HT-29 (cell line): ENCODE measurements around the gene SLC30A9. TPM values are rescaled to one million over a fixed set of nuclear protein-coding genes. Genes with fewer than 3 reads are reported as not detected.

Experiments used
- DNase-seq: peaks from one replicate; pipeline ENCODE4 v3.0.0-alpha.2; 2015; ENCODE audit warnings: low spot score
- total RNA-seq: library from RNA; depleted of rRNA; stranded (reverse); fragments of >200 nt; shearing (Covaris generic); gene quantifications from 2 replicates; pipeline ENCODE4 v1.2.3, GENCODE V29; 2014

SLC30A9 gene
- total RNA-seq, 1 experiment from 2014 or later: 59.1 TPM

- DNase-seq: no peak
These were observed 9.0 kb downstream of the SLC30A9 start for GRCh38 chr4:41999321-41999720.

- no peak for DNase-seq
These were observed 17.9 kb downstream of the SLC30A9 start for GRCh38 chr4:42008011-42008786.

- no peak for DNase-seq
These were observed 25.1 kb downstream of the SLC30A9 start for GRCh38 chr4:42015438-42015837.

GRCh38 chr4:42018451-42018850 is 28.1 kb downstream of the SLC30A9 start:
- no peak for DNase-seq

GRCh38 chr4:42048394-42048793 is 58.1 kb downstream of the SLC30A9 start:
- peak; percentile 45 for DNase-seq

- no peak for DNase-seq
These were observed 60.4 kb downstream of the SLC30A9 start for GRCh38 chr4:42050516-42051249.

GRCh38 chr4:42066402-42066801 is 76.1 kb downstream of the SLC30A9 start:
- no peak for DNase-seq

- DNase-seq: no peak
These were observed 76.9 kb downstream of the SLC30A9 start for GRCh38 chr4:42067264-42067663.

GRCh38 chr4:42070463-42070862 is 80.1 kb downstream of the SLC30A9 start:
- no peak for DNase-seq

GRCh38 chr4:42074294-42074693 is 84.0 kb downstream of the SLC30A9 start:
- no peak for DNase-seq

- no peak for DNase-seq
These were observed 88.0 kb downstream of the SLC30A9 start for GRCh38 chr4:42078184-42078801.

GRCh38 chr4:42080306-42080705 is 90.0 kb downstream of the SLC30A9 start:
- DNase-seq: no peak

- DNase-seq: no peak
These were observed 93.5 kb downstream of the SLC30A9 start for GRCh38 chr4:42083816-42084215.

GRCh38 chr4:42088386-42088785 is 98.1 kb downstream of the SLC30A9 start:
- DNase-seq: no peak

- DNase-seq: peak; percentile 28
These were observed 111.2 kb downstream of the SLC30A9 start for GRCh38 chr4:42101446-42101975.

- no peak for DNase-seq
These were observed 114.2 kb downstream of the SLC30A9 start for GRCh38 chr4:42104521-42104920.

- no peak for DNase-seq
These were observed 122.5 kb downstream of the SLC30A9 start for GRCh38 chr4:42112846-42113245.

GRCh38 chr4:42119886-42120285 is 129.6 kb downstream of the SLC30A9 start:
- DNase-seq: no peak

- no peak for DNase-seq
These were observed 131.9 kb downstream of the SLC30A9 start for GRCh38 chr4:42122237-42122636.

GRCh38 chr4:42123071-42123644 is 132.8 kb downstream of the SLC30A9 start:
- DNase-seq: no peak

- no peak for DNase-seq
These were observed 141.8 kb downstream of the SLC30A9 start for GRCh38 chr4:42132099-42132498.

- DNase-seq: no peak
These were observed 142.7 kb downstream of the SLC30A9 start for GRCh38 chr4:42133006-42133405.
